Right ventricle myocardium inferior (tissue), 1 donor: ENCODE data around the gene LMAN1L. TPM values are rescaled to one million over a fixed set of nuclear protein-coding genes. Genes with fewer than 3 reads are reported as not detected.

Source experiments
- ATAC-seq: fragments of 200-7000 bp; cut with Tn5 transposase; one replicate; pipeline ENCODE4 v1.9.1; 2020; ENCODE audit warnings: mild to moderate bottlenecking, moderate library complexity
- DNase-seq: peaks from one replicate; pipeline ENCODE4 v3.0.0; 2021; ENCODE audit errors: missing footprints
- intact Hi-C: fragments of 100-400 bp; cut with DNase I; formaldehyde crosslinking; loops from one replicate; pipeline ENCODE4 v1.11.0; 2022
- total RNA-seq: library from RNA; stranded (reverse); fragmentation: NEBNext Ultra II Directional; extraction: Animal tissue kit (Norgen Biotek cat#: 25700); gene quantifications from one replicate; pipeline ENCODE4 v1.2.1, GENCODE V29; 2021
- donor health status: DM: no; HTN: yes; CAD: no; lungs with severe emphysema.

The LMAN1L gene
- total RNA-seq, 1 donor from 2014 or later, result 21.9 TPM

GRCh38 chr15:74827614-74828013 lies 15.0 kb downstream of the LMAN1L start:
- DNase-seq (no peak), ATAC-seq (no peak)
- intact Hi-C loops, result no loop called here

- intact Hi-C loops, result no loop called here
Measured at GRCh38 chr15:74828835-74829234, 16.2 kb downstream of the LMAN1L start.

GRCh38 chr15:74829486-74829885 lies 16.9 kb downstream of the LMAN1L start:
- ATAC-seq, result no peak
- intact Hi-C loops, result no loop called here

More at GRCh38 chr15:74828835-74829234, 16.2 kb downstream of the LMAN1L start:
- no peak for DNase-seq
- ATAC-seq, result no peak

GRCh38 chr15:74829991-74830390 lies 17.4 kb downstream of the LMAN1L start:
- DNase-seq (no peak), ATAC-seq (no peak)
- intact Hi-C loops, result loop anchor here (5.0 kb wide), 1 partner anchor 48 kb away; the partner anchor contains the start of gene CSK

More at GRCh38 chr15:74829486-74829885, 16.9 kb downstream of the LMAN1L start:
- no peak for DNase-seq

- intact Hi-C loops, result loop anchor here (5.0 kb wide), 1 partner anchor 49 kb away; the partner anchor contains the start of gene CSK
- DNase-seq, result no peak
- peak; percentile 77 for ATAC-seq
Measured at GRCh38 chr15:74830868-74831267, 18.2 kb downstream of the LMAN1L start.

- intact Hi-C loops, result loop anchor here (5.0 kb wide), 1 partner anchor 50 kb away; the partner anchor contains the start of gene CSK
- no peak for DNase-seq
- ATAC-seq, result peak; percentile 6
Measured at GRCh38 chr15:74831813-74832495, 19.3 kb downstream of the LMAN1L start.

- no peak for DNase-seq
- ATAC-seq, result no peak
- intact Hi-C loops, result loop anchor here (5.0 kb wide), 1 partner anchor 51 kb away; the partner anchor contains the start of gene CSK
Measured at GRCh38 chr15:74832826-74833225, 20.2 kb downstream of the LMAN1L start.

- ATAC-seq (no peak), DNase-seq (no peak)
- intact Hi-C loops, result loop anchor here (2.0 to 5.0 kb wide), 2 partner anchors 51 to 63 kb away; partner anchors contain the start of gene CSK
Measured at GRCh38 chr15:74833376-74834107, 20.9 kb downstream of the LMAN1L start.

GRCh38 chr15:74835312-74835823 lies 22.7 kb downstream of the LMAN1L start:
- no peak for ATAC-seq
- intact Hi-C loops, result loop anchor here (2.0 kb wide), 1 partner anchor 65 kb away; no protein-coding TSS in a partner anchor
- peak; percentile 81 for DNase-seq

GRCh38 chr15:74836846-74837245 lies 24.2 kb downstream of the LMAN1L start:
- ATAC-seq, result no peak
- DNase-seq, result no peak
- intact Hi-C loops, result no loop called here

GRCh38 chr15:74837482-74838136 lies 25.0 kb downstream of the LMAN1L start:
- ATAC-seq (no peak), DNase-seq (no peak)
- intact Hi-C loops, result no loop called here

- intact Hi-C loops, result no loop called here
- ATAC-seq (no peak), DNase-seq (no peak)
Measured at GRCh38 chr15:74838137-74838516, 25.5 kb downstream of the LMAN1L start.

- no peak for DNase-seq
- intact Hi-C loops, result no loop called here
- no peak for ATAC-seq
Measured at GRCh38 chr15:74838746-74839525, 26.3 kb downstream of the LMAN1L start.

- DNase-seq, result no peak
- intact Hi-C loops, result no loop called here
- ATAC-seq, result no peak
Measured at GRCh38 chr15:74839526-74840395, 27.1 kb downstream of the LMAN1L start.

- no peak for ATAC-seq
- intact Hi-C loops, result no loop called here
- DNase-seq, result no peak
Measured at GRCh38 chr15:74840851-74841775, 28.5 kb downstream of the LMAN1L start.

GRCh38 chr15:74841891-74842373 lies 29.3 kb downstream of the LMAN1L start:
- DNase-seq, result no peak
- intact Hi-C loops, result loop anchor here (2.0 kb wide), 1 partner anchor 65 kb away; the partner anchor contains the start of gene FAM219B
- ATAC-seq, result no peak
